DMS 273 (cell line): Measurements from ENCODE around the gene PRRX2.

Experiments
- DNase-seq: peaks from one replicate; lab custom pipeline; 2025; ENCODE audit not compliant: unreplicated experiment; lab: John Stamatoyannopoulos, UW

The PRRX2 gene

DNA sequence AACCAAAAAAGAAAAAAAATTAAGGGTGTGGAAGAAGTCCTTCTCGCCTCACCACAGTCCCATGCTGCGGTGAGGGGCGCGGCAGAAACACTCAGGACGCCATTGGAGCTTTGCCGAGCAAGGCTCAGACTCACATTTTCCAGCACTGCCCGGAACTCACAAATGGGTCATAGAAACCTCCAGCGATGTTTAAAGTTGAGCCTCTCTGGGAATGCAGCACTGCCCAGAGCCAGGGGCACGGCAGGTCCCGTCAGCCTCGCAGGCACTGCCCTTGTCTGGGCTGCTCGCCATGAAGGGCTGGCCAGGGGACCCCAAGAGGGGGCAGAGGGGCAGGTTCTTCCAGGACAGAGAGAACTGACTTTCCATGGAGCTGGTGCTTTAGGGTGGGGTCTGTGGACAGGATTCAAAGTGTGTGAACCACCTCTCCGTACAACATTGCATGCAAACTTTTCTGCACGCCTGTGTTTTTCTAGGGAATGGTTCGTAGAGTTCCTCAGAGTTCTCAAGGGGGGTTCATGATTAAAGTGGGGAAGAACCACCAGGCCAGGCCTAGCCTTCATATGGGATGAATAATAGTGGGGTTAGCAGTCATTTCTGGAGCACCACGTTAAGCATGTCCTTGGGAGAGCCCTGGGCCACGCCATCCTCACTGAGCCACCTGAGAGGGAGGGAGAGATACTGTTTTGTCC, 38.4 kb downstream of the PRRX2 start:
- DNase-seq, result no peak

DNA sequence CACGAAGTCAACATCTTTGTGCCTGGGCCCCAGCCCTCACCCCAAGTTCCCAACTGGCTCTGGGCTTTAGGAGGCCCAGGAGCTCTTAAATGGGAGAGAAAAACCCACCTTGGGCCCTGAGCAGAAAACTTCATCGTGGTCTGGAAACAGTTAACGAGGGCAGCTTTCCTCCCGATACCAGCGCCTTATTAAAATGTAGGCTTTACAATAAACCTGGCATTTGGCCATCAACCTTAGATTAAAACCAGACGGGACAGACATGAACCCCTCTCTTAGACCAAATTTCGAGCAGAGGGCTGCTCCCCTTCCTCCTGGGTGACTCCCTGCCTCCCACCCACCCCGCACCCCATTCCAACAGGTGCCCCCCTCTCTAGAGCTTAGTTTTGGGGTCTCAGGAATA, 39.4 kb downstream of the PRRX2 start:
- DNase-seq, result peak; percentile 34

DNA sequence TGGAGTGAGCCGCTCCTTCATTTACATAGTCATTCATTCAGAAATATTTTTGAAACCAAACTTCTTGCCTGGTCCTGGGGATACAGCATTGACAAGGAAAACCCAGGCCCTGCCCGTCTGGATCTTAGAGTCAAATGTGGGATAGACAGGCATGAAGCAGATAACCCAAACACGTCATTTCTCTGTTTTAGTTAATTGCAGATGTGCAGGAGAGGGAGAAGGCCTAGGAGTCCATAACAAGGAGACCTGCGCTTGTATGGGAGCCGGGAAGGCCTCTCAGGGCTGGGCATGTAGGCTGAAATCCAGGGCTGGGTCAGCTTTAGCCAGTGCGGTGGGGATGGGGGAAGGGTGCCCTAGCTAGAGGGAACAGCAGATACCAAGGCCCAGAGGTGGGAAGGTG, 43.3 kb downstream of the PRRX2 start:
- DNase-seq, result no peak

DNA sequence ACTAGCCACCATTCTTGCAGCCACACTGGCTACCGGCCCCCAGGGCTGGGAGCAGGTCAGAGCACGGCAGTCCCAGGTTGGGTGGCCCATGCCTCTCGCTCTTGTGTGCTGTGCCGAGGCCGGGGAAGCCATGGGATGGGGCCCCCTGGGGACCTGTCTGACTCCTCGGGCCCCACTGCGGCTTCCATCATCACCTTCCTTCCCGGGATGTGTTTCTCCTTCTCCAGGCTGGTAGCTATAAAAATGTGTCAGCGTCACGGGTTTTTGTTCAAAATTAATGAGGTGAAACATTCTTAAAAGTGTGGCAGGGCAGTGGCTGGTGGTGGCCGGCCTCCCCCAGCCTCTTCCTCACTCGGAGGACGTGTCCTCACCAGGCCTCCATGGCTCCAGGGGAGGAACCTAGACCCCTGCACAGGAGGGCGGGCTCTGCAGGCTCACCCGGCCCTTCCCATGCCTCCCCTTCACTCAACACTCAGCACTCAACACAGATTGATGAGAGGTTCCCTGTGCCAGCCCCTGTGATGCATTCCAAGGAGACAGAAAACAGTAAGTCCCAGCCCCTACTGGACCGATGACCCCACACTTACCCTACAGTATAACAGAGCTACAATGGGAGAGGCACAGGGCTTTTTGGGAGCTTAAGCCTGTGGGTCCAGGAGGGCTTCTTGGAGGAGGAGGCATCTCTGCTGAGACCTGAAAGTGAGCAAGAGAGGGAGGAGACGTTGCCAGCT, 44.2 kb downstream of the PRRX2 start:
- no peak for DNase-seq

DNA sequence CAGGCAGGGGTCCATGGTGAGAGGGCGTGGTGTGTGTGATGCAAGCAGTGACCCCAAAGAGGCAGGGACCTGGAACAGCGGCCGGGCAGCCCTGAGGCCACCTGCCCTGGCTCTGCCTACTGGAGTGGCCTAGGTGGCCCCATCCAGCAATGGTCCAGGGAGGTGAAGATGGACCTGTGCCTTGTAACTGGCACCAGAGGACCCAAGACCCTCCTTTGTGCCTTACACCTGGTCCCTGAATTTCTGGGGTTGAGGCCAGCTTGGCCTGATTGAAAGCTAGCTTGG, 44.7 kb downstream of the PRRX2 start:
- no peak for DNase-seq

DNA sequence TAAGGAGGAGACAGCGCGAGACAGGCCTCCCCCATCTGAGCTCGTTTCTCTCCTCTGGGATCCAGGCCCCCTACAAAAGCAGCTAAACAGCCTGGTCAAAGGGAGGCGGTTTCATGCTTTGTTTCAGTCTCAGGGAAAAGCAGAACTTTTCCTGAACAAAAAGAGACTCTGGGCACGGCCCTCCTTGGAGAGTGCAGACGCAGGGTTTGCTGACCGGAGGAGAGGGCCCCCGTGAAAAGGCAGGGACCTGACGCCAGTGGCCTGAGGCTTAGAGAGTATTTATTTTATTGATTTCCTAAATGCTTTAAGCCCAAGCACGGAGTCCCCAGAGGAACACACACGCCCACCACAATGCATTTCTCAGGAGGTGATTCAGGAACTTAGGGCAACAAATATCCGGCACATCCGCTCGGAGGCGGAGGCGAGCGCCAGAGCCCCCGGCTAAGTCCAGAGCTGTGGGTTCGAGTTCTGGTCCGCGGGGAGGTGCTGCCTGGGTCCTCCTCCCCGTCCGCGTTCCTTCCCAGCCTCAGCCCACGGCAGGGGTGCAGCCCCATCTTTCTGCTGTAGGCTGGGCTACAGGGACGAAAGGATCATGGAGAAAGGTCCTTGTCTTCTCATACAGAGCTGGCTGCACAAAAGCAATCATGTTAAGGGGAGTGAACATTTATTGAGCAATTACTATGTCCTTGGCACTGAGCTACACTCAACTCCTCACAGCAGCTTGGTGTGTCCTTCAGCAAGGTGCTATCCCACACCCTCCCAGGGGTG, 47.4 kb downstream of the PRRX2 start:
- DNase-seq, result no peak

DNA sequence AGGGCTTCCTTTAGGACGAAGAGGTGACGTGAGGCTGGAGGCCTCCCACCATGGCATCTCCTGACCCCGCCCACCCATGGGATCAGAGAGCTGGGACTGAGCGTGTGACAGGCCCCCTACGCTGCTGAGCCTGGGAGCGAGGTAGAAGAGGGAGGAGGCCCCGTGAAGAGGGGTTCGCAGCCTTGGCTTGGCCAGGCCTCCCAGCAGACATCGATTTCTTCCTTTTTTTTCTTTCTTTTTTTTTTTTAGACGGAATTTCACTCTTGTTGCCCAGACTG, 47.9 kb downstream of the PRRX2 start:
- no peak for DNase-seq

DNA sequence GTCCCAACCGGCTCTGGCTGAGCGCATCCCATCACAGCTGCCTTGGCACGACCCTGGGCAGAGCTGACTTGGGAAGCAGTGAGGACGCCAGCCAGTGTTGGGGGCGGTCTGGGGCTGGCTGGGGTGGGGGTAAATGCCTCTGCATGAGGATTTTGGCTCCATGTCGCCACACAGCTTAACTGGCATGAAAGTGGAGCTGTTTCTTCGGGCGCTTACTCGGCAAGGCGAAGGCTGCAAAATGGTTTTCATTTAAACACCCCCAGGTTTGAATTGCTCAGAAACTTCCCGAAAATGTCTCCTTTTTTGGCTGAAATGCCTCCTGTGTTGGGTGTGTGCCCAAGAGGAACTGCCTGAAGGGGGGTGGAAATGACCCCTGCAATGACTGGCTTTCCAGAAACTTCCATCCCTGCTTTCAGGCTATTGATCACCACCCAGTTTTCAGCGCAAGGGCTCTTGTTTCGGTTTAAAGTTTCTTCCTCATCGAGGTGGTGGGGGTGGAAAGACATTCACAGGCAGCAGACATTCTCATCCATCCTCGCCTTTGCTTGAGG, 49.1 kb downstream of the PRRX2 start:
- DNase-seq, result no peak

DNA sequence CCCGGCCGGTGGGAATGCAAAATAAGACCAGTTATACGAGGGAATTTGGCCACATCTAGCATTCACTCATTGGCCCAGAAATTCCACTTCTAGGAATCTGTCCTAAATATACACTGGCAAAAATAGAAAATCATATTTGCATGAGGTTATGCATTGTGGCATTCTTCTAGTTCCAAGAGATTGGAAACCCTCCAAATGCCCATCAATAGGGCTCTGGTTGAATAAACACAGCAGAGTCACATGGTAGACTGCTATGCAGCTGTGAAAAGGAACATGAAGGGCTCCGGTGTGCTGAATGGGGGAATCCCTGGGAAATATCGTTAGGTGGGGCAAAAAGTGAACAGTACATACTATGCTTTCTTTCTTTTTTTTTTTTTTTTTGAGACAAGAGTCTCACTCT, 50.6 kb downstream of the PRRX2 start:
- DNase-seq, result no peak

DNA sequence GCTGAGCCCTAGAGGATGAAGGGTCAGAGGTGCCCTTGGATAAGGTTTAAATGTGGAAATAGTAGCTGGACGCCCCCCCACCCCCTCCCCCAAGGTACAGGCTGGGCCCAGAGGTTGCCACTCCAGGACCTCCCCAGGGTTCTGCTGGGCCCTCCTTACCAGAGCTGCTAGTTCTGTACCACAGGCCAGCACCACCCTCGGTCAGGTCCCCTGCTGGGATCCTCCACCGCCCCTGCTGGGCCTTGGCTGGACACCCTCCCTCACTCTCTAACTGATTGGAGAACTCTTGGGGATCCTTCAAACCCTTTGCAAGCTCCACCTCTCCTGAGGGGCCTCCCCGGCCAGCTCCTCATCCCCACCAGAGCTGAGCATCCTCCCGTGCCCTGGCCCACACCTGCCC, 52.5 kb downstream of the PRRX2 start:
- DNase-seq, result no peak

DNA sequence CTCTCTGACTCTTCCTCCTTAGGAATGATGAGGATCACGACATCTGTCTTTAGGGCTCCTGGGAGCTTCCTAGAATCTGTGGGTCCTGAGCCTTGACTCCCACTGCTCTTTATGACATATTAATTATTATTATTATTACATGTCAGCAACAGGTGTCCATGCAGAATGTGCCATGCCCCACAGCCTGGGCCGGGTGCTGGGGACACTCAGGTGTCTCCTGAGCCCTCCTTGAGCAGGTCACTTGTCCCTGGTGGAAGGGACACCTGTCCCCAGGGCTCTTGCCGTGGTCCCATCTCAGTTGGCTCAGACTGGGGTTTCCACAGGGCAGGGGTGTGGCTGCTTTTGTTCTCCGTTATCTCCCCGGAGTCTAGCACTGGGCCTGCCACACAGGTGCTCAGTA, 53.2 kb downstream of the PRRX2 start:
- DNase-seq, result no peak

DNA sequence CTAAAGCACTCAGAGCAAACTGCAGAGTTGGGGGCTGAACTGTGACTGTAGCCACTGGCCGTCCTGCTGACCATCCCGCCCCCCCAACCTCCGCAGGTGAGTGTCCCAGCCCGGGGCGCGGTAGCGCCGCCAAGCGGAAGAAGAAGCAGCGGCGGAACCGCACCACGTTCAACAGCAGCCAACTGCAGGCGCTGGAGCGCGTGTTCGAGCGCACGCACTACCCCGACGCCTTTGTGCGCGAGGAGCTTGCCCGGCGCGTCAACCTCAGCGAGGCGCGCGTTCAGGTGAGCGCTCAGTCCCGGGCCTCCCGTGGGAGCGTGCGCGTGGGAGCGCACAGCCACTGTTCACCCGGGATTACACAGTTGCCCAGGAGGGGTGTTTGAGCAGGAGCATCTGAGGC, 53.7 kb downstream of the PRRX2 start:
- DNase-seq, result no peak

DNA sequence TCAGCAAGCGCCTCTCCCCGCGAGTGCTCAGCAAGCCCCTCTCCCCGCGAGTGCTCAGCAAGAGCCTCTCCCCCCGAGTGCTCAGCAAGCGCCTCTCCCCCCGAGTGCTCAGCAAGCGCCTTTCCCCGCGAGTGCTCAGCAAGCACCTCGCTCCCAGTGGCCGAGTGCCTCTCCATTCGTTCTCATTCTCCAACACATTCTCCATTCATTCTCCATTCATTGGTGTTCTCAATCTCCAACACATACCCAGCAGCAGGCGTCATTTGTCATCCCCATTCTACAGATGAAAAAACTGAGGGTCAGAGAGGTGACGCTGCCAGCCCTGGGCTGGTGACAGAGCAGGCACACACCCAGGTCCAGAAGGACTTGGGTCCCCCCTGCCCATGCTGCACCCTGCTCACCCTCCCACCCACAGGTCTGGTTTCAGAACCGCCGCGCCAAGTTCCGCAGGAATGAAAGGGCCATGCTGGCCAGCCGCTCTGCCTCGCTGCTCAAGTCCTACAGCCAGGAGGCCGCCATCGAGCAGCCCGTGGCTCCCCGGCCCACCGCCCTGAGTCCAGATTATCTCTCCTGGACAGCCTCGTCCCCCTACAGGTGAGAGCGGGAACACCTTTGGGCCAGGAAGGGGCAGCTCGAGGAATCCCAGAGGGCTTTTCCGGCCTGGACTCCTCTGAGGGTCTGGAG, 54.9 kb downstream of the PRRX2 start:
- no peak for DNase-seq

DNA sequence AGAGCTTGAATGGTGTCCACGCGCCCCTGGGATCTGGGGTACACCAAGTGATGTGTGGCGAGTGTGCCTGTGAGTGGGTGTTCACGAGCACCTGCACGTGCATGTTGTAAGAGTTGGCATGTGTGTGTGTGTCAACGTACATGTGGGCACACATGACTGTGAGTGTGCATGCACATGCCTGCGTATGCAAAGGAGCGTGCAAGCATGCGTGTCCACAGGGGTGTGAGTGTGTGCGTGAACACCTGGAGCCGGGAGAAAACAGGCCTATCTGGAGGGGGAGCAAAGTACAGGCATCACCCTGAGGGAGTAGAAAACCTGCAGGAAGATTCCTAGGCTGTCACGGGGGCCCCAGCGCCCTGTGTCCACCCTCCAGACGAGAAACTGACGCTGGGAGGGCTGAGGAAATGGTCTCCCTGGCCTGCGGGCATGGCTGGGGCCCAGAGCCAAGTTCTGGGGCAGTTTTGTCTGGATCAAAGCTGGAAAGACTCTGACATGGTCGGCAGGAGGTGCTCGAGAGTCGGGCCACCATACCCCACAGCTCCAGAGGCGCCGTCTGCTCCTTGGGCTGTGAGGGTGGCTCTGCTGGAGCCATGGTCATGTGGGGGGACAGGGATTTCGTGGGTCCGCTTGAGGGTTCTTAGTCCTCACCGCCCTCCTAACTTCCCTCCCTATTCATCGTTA, 55.6 kb downstream of the PRRX2 start:
- DNase-seq, result peak; percentile 42

DNA sequence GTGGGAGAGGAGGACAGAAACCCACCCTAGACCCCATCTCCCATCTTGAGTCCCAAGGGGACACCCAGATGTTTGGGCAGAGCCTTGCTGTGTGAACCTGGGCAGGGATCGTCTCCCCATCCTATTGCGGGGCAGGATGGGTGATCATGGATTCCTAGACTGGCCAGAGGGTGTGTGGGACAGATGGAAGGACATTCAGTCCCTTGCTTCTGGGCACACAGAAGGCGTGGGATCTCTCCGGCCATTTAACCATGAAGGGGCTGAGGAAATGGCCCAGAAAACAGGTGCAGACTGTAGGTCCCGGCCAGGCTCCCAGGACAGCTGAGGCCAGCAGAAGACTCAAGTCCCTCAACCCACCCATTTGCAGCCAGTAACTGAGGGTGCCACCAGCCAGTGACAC, 57.5 kb downstream of the PRRX2 start:
- no peak for DNase-seq

DNA sequence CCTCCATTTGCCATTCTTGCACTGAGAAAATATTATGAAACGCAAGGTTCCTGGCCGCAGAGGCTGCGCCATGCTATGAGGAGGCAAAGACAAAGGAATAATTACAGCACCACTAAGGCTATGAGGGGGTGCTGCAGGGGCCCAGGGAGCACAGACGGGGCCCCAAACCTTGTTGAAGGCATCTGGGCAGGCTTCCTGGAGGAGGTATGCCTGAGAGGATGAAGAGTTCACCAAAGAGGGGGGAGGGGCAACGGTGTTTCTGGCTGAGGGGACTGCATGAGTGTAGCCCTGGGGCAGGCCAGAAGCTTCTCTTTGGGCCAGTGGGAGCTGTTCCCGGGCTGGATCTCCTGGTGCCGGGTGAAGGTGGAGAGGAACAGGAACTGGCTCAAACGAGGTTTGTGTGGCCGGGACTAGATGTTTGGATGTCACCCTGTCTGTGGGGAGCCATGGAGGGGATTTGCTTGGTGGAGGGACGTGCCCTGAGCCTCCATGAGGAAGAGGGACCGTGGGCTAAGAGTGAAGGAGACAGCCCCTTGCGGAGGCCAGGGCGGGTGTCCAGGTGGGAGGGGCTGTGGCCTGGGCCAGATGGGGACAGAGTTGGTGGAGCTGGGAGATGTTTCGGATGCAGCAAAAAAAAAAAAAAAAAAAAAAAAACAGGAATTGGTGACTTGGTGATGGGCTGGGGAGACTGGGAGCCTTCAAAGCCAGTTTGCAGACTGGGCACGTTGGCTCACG, 59.2 kb downstream of the PRRX2 start:
- DNase-seq, result no peak

DNA sequence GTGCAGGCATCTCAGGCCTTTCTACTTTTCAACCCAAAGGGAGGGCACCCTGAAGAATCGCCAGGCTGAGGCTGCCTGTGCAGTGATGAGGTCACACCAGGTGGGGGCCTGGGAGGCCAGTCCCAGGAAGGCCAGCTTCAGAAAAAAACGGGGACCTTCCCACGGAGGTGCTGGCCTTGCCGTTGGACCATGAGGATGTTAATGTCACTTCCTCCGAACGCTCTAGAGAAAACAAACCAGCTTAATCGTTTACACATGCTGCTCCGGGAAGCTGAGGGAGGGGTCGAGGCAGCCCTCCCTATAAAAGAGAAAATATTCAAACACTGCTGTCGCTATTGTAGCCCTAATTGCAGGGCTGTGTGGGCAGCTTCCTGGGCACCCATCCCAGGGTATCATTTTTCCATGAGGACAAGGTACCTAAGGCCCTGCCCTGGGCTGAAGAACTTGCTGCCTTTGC, 60.4 kb downstream of the PRRX2 start:
- peak; percentile 48 for DNase-seq

DNA sequence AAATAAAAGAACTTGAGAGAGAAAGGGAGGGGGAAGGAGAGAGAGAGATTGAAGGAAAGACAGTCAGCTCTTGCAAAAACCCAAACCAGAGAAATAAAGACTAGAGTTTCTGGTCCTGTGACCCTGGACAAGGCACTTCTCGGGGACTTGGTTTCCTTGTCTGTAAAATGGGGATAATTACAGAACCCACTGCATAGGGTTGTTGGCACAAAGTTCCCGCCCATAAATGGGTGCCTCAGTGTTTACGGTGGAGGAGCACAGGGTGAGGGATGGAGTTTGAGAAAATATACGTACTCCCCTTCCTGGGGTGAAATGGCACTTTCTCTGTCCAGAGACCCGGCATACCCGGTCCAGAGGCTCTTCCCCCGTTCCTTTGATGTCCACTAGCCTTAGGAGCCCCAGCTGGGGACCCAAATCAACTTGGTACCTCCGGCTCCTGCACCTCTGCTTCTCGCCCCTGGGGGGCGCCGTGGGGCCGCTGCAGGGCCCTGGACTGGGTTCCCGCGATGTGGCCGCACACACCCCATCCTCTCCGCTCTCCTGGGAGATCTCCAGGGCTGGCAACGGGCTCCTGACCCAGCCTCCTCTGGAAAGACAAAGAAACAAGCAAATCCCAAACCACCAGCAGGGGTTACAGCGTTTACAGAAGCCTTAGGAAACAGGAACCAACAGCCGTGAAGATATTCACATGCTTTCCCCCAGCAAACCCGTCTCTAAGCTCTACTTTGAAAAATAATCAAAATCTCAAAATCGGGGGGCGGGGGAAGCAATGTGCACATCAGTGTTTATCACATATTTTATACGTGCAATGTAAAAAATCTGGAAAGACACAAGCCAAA, 61.1 kb downstream of the PRRX2 start:
- peak; percentile 89 for DNase-seq

DNA sequence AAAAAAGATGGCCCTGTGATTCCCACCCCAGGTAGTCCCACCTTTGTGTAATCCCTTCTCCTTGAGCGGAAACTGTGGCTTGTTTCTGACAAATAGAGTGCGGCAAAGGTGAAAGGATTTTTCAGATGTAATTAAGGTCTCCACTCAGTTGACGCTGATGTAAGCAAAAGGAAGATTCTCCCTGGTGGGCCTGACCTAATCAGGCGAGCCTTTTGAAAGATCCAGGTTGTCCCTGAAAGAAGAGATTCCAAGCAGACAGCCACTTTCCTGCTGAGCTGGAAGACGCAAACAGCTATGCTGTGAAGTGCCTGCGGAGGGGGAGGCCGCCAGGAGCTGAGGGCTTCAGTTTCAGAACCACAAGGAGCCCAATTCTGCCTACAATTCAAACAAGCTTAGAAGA, 63.3 kb downstream of the PRRX2 start:
- no peak for DNase-seq
